Activated CD8-positive, alpha-beta memory T cell treated with anti-CD3 and anti-CD28 coated beads for 1 hour (primary cell): ENCODE results near the gene KRT4.
"Not testable (repeated sequence)": the region's sequence is repeated elsewhere in the genome, so short reads cannot be mapped to it uniquely, and the experiment has no call there.

Source experiments
- DNase-seq, 2 donors: peaks; one replicate each; pipeline ENCODE4 v3.0.0-alpha.2; 2020; ENCODE audit warnings: low read depth in 1 of 2; ENCODE audit errors: extremely low read depth in 1 of 2

The KRT4 gene

DNA sequence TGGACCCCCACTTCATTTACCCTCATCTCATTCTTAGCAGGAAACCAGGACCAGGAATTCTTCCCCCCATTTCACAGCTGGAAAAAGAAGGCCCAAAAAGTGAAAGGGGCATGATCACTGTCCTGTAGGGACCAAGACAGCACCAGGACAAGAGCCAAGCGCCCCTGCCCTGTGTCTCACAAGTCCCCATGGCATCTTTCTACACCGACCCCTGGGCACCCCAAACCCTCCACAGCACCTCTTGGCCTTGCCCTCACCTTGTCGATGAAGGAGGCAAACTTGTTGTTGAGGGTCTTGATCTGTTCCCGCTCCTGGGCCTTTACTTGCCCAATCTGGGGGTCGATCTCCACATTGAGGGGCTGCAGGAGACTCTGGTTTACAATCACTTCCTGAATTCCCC, 37.5 kb downstream of the KRT4 start:
- no peak for DNase-seq

DNA sequence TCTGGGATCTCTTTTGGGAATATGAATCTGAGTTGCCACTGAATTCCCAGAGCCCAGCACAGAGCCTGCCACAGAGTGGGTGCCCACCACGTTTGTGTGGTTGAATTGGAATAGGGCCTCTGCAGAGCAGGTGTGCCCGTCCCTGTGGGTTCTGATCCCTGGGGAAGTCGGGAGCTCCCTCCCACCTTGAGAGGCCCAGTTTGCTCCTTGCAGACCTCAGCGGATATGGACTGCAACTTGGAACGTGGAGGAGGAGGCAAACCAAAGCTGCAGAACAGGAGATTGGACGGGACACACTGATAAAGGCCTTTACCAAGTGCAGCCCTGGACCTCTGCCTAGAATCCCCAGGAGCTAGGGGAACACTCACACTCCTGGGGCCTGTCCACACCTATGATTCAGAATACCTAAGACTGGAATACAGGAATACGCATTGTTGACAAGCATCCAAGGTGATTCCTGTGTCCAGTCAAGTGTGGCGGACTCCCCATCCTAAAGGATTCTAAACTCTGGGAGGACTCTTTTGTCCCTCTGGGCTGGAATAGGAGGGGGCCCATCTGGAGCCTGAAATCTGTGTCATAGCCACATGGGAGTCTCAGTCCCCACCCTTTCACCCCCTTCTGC, 39.2 kb downstream of the KRT4 start:
- DNase-seq = no peak

DNA sequence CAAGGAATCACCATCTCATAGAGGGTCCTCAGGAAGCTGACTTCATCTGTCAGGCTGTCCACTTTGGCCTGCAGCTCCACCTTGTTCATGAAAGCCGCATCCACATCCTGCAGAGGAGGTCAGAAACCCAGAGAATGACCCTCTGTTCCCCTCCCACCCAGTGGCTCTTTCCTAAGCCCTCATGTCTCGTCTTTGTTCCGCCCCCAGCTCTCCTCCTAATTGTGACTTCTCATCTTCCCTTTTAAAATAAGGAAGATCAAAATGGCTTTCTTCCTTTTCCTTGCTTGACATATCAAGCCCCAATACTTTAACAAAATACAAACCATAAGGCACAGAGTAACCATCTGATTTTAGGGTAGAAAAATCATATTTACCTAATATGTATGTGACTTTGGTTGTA, 41.1 kb downstream of the KRT4 start:
- DNase-seq = no peak

DNA sequence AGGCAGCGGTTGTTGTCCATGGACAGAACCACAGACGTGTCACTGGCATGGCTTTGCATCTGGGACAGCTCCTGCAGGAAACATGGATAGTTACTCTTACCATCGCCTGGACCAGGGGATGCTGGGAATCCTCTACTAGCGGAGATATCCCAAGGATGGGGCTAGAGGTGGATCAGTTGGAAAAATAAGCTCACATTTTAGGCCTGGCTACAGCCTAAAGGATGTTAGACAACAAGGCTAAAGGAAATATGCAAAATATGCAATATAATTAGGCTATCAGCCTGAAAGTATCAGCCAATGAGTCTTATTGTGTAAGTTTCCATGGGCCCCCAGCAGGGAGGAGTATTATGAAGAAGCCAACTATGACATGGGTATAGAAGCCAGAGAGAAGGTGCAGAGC, 41.7 kb downstream of the KRT4 start:
- DNase-seq = no peak

DNA sequence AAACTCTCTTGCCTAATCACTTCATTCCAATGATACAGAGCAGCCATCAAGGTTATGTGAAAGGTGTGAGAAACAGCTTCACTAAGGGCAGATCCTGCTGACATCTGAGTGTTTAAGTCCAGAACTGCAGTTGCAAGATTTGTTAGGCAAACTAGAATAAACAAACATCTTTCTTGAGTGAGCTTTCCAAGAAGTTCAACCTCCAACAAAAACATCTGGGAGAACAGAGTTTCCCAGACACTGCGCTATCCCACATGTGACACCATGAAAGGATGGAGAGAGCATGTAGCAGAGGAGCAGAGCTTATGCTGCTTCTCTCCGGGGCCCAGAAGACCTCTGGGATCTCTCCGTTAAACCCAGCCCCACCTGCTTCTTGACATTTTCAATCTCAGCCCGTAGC, 42.4 kb downstream of the KRT4 start:
- no peak for DNase-seq

DNA sequence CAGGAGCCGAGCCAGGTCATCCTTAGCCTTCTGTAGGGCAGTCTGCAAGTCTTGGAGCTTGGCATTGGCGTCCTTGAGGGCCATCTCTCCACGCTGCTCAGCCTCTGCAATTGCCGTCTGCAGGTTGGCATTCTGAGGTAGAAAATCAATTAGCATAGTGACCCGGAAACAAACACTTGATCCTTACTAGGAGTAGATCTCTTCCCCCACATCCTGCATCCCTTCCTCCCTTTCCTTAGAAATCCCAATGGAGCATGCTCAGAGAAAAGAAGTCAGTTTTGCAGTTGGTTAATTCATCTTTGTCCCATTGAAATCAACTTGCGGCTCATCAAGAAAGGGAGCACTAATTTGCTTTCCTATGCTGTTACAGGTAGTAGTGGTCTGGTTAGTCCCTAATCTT, 42.8 kb downstream of the KRT4 start:
- DNase-seq = no peak

DNA sequence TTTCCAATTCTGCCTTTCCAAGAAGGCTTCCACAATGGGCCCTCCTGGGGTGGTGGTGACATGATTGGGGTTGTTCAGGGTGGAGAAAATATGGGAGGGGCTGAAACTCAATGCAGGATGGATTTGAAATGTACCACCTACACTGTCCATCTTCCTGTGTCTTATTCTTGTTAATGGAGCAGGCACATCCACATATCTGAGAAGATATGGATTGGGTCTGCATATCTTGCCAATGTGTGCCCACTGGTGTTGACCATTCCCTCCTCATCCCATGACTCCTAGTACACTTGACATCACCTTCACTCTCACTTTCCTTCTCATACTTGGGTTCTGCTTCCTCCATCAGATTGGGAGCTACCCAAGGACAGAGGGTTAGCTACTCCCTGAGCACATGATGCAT, 44.0 kb downstream of the KRT4 start:
- no peak for DNase-seq

DNA sequence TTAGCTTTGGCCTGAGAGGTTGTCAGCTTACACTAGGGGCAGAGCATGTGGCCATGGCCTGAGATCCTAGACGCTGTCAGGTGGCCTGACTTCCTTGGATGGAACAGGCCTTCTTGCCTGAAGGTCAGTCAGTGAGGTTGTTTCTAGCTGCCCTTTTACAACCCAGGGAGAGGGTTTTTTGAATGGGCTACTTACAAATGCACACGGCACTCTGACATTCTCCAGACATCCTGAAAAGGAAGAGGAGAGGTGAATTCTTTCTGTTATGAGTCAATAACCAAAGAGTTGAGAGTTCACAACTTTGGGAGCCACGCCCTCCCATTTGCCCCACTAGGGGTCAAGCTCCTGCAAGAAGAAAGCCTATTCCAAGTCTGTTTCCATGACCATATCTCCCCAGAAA, 44.6 kb downstream of the KRT4 start:
- no peak for DNase-seq

DNA sequence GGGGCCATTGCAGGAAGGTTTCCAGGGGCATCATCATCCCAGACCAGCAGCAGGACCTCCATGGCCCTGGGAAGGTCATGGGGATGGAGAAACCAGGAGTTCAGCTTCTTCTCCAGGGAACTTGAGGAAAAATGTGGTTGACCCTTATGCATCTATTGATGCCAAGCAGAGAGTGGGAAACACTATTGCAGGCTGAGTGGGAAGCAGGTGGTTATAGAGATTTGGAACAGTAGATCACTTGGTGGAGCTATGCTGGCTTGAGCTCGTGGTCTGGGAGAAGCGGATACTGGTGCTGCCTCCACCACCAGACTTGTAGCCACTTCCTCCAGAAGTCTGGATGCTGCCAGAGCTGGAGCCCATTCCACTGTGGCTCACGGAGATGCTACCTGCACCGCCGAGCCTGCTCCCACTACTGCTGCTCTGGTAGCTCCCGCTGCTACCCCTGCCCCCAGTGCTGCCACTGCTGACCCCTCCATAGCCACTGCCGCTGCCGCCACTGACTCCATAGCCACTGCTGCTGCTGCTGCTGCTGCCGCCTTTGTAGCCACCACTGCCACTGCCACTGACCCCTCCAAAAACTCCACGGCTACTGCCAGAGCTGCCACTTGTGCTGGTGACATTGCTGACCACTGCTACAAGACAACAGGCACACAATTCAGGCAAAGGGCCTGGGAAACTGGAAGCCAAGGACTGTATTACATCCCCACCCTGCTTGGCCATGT, 45.3 kb downstream of the KRT4 start:
- no peak for DNase-seq

DNA sequence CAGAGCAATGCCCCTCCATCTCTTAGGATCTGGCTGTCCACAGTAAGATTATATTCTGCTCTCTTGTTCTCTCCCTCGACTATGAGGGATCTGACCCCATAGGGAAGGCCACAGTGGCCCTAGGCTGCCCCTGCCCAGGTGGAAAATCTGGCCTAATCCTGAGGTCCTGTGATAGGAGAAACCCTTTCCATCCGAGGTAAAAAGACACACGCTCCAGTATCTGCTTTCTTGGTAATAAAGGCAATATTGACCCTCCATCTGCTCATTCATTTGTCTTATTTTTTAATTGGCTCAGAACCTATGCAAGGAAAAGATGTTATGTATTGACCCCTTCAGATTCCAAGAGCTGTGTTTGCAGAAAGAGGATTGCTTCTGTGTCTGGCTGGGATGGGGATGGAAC, 46.5 kb downstream of the KRT4 start:
- no peak for DNase-seq

DNA sequence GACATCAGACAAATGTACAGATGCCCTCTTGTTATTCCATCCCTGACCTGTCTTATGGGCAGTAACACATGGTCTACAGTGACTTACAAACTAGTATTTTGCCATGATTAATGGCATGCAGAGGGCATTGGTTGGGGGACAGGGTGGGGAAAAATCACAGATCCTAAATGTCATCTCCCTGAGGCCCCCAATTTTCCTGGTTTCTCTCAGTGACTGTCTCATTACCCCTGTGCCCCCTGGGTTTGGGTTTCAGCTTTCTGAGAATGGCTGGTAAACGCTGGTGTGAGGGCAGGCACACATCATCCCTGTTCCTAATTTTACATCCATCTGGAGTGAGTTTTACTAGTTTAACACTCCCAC, 46.9 kb downstream of the KRT4 start:
- no peak for DNase-seq

DNA sequence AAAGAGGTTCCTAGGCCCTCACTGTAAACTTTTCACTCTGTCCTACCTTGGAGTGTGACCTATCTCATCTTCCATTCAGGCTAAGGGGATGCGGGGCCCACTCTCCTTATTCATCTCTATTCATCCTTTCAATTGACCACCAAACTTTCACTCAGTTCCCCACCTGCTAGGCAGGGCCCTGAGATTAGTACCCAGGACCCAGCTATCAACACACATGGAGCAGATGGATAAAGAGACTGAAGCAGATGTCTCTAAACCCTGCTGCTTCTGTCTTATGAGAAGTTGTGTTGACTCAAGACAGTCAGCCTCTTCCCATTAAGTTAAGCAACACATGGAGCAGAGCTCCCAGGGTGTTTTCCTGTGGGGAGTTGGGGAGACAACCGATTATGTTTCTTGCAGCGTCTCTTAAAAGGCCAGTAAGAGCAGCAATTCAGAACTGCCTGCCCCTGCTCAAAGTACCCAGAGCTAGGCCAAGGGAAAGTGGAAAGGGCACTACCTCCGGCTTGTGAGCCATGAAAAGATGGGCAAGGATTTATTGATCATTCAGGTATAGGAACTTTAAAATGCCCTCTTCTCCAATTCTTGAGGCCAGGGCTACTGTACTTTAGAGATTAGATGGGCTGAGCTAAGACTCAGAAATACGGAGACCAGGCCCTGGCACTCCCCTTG, 47.4 kb downstream of the KRT4 start:
- DNase-seq = no peak

DNA sequence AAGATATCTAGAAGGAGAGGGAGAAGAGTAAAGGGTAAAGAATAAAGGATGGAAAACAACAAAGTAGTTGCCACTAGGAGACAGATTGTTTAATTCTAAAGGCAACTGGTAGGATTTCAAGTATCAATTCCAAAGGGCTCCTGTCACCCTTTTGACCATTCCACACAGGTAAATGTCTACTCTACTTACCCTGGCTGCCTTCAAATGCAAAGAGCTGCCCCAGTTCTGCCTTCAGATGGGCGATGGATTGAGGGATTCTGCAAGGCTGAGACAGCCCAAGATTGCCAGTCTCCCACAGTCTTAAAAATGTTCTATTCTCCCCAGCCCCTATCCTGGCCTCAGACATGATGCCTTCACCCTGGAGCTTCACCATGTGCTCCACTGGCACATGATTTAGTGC, 48.2 kb downstream of the KRT4 start:
- DNase-seq = no peak

DNA sequence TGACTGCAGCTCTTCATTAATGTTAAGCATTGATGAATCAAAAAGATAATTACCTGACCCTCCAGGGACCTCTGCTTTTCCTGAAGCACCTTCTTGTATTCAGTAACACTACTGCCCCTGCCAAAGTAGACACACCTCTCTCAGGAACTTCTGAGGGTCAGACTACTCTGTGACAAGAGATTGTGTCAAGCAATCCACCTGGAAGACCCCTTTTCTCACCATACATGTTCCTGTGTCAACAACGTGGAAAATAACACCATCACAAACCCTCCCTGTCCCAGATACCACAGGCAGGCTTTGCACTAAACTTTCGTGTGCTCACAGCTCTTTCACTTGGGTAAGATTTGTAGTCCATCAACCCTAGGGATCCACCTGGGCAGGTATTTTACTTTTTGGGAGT, 49.9 kb downstream of the KRT4 start:
- DNase-seq = no peak

DNA sequence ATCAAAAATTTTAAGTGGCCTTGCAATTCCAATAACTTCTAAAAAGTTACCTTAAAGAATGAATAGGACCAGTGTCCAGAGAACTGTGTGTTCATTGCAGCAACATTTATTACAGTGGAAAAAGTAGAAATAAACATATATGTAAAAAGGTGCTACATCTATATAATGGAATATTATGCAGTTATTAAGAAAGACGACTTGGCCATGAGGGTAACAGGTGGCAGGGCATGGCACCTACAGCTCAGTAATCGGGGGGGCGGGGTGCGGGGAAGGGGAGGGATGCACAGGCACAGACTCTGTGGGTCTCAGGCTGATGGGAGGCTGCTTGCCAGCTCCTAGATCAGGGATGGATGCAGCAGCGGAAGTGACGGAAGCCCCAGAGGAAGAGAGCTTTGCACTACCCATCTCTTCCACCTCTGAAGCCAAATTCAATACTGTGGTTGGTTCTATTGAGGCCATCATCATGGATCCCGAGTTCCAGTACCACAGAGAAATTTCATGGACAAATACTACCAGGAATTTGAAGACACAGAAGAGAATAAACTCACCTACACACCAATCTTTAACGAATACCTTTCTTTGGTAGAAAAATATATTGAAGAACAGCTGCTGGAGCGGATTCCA, 50.8 kb downstream of the KRT4 start:
- DNase-seq = no peak

DNA sequence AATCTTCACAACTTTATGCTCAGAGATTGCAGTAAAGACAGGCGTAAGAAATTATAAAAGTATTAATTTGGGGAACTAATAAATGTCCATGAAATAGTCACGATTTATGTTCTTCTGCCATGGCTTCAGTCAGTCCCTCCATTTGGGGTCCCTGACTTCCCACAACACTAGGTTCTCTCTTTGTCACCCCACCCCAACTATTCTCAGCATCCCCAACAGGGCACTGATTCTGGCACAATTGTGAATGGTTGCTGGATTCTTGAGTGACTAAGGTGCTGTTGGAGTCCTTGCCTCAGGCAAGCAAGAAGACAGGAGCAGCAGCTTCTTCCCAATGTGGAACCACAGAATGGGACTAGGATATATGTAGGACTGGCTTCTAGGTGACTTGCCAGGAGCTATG, 52.1 kb downstream of the KRT4 start:
- DNase-seq = no peak

DNA sequence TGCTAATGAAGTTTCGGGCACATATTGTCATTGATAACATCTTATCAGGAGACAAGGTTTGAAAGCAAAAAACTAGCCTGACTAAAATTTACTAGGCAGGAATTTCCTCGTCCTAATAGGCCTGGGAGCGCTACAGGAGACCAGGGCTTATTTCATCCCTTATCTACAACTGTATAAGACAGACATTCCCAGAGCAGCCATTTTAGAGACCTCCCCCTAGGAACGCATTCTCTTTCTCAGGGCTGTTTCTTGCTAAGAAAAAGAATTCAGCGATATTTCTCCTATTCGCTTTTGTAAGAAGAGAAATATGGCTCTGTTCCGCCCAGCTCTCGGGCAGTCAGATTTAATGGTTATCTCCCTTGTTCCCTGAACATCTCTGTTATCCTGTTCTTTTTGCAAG, 52.7 kb downstream of the KRT4 start:
- not testable (repeated sequence) for DNase-seq

DNA sequence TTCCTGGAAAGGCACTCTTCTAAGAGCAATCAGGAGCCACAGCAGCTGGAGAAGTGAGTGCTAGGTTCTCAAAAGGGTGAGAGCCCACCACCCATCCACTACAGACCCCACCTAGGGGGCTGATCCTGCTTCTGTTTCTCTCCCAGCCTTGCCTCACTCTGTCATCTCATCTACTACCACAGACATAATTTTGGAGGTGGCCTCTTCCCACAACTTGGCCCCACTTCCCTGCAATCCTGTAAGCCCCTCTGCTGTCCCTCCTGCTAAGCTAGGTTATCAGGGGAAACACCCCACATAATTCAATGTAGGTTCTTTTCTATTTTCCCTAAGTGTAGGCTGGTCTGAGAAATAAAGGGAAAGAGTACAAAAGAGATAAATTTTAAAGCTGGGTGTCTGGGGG, 53.3 kb downstream of the KRT4 start:
- no peak for DNase-seq

DNA sequence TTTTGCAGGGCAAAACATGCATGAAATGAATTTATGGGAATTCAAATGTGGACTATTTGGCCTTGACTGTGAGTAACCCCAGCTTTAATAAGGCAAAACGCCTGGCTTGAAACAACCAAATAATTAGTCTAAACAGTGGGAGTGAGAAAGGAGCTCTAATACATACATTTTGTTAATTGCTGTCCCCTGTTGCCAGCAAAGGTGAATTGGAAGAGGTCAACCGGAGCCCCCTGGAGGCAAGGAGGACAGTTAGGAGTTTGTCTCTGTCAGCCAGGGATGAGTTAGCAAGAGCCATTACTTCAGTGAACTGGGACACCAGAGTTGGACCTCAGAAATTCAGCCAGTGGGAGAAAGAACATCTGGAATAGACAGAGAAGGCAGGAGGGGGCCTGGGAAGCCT, 54.2 kb downstream of the KRT4 start:
- no peak for DNase-seq

DNA sequence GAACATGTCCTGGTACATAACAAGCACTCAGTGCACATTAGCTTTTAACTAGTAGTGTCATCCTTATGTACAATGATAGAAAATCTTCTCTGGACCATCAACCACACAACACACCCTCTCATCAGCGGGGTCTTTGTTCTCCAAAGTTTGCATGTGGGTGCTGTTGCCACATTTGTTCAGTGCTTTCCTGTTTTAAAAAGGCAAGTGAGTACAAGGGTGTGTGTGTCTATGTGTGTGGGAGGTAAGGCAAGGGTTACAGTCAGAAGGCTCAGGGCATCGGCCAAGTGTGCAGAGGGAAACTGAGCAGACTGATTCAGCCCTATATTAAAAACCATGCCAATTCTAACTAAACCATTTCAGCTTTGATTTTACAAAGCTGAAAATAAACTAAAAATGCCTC, 54.7 kb downstream of the KRT4 start:
- no peak for DNase-seq

DNA sequence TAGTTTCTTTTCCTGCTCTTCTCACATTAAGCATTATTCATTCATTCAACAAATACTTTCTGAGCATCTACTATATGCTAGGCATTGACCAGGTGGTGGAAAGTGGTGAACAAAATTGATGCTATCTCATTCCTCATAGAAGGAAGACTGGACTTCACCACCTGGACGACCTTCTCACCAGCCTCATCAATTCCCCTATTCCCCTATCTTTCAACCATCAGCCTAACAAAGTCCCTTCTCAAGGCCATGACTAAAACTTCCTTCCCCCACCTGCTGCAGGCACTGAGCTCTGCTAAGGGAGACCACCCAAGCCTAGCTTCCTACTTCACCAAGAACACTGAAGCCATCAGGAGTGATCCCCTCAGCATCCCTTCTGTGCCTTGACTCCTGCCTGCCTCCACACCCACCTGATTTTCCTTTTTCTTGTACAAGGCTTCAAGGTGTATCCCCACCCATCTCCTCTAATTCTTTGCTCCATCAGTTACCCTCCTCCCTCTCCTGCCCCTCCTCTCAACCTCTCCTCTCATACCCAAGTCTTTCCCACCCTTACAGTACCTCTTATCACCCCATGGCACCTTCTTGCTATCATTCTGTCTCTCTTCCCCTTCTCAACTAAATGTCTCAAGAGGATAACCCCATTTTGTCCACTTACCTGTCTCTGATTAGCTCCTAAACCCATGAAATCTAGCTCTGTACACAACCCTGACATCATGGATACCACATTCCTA, 56.3 kb downstream of the KRT4 start:
- no peak for DNase-seq
